CD14-positive monocyte (primary cell): Measurements from ENCODE around the gene CYP2C18. TPM values are rescaled to one million over a fixed set of nuclear protein-coding genes. Genes with fewer than 3 reads are reported as not detected.
A peak's percentile ranks its signal among the peaks of the same experiment; 100 is the strongest.
"Not testable (repeated sequence)": the region's sequence is repeated elsewhere in the genome, so short reads cannot be mapped to it uniquely, and the experiment has no call there.

Experiments used
- DNase-seq, 3 donors: peaks; one replicate each; pipeline ENCODE4 v3.0.0-alpha.2; 2011 to 2022
- H2AFZ ChIP-seq: 2 replicates; pipeline ENCODE4 v1.6.0; 2012; ENCODE audit warnings: mild to moderate bottlenecking, low read depth, low read length, inconsistent platforms; ENCODE audit not compliant: insufficient read depth, poor library complexity, severe bottlenecking
- H3K27ac ChIP-seq, 2 donors: 1 replicate in 1 of 2; 2 replicates in 1 of 2; pipeline ENCODE4 v1.5.1; 2012 to 2013; ENCODE audit warnings: low read length in 2 of 2, control low read depth in 1 of 2, inconsistent platforms in 1 of 2, low read depth in 1 of 2, mild to moderate bottlenecking in 1 of 2
- H3K27me3 ChIP-seq, 2 donors: one replicate each; pipeline versions ENCODE4 v1.6.0 to v1.6.1; 2011 to 2013; ENCODE audit warnings: low read length in 2 of 2; ENCODE audit not compliant: control insufficient read depth in 2 of 2, insufficient read depth in 2 of 2
- H3K36me3 ChIP-seq, 2 donors: replicated peaks in 1 of 2; 1 replicate in 1 of 2; 2 replicates in 1 of 2; pipeline versions ENCODE4 v1.5.1 to v1.6.1; 2012 to 2013; ENCODE audit warnings: low read length in 2 of 2, control low read depth in 1 of 2, inconsistent platforms in 1 of 2, mild to moderate bottlenecking in 1 of 2; ENCODE audit not compliant: insufficient read depth in 2 of 2, control insufficient read depth in 1 of 2
- H3K4me1 ChIP-seq, 2 donors: 1 replicate in 1 of 2; 2 replicates in 1 of 2; pipeline versions ENCODE4 v1.5.1 to v1.6.1; 2012 to 2013; ENCODE audit warnings: low read length in 2 of 2, control low read depth in 1 of 2, inconsistent platforms in 1 of 2, mild to moderate bottlenecking in 1 of 2, moderate library complexity in 1 of 2; ENCODE audit not compliant: insufficient read depth in 2 of 2, control insufficient read depth in 1 of 2
- H3K4me2 ChIP-seq: replicated peaks from 2 replicates; pipeline ENCODE3; 2012; ENCODE audit warnings: low read length, moderate library complexity, mild to moderate bottlenecking; ENCODE audit not compliant: poor library complexity, severe bottlenecking; ENCODE audit errors: extremely low read depth
- H3K4me3 ChIP-seq, 3 experiments: fragments of 200-600 bp in 1 of 3; sonication (generic) in 1 of 3; replicated peaks in 1 of 3; 1 replicate in 2 of 3; 2 replicates in 1 of 3; pipeline ENCODE4 v1.5.1; 2011 to 2013; ENCODE audit warnings: low read length in 3 of 3, mild to moderate bottlenecking in 3 of 3, control low read depth in 2 of 3, low read depth in 2 of 3, inconsistent platforms in 1 of 3, moderate library complexity in 1 of 3
- H3K79me2 ChIP-seq: 2 replicates; pipeline ENCODE4 v1.6.0; 2012; ENCODE audit warnings: mild to moderate bottlenecking, control low read depth, inconsistent platforms, low read length, moderate library complexity; ENCODE audit not compliant: insufficient read depth
- H3K9ac ChIP-seq: 2 replicates; pipeline ENCODE4 v1.6.0; 2017; ENCODE audit warnings: low read length, mild to moderate bottlenecking; ENCODE audit not compliant: insufficient read depth, poor library complexity, severe bottlenecking
- H3K9me3 ChIP-seq, 2 donors: replicated peaks in 1 of 2; 1 replicate in 1 of 2; 2 replicates in 1 of 2; pipeline versions ENCODE4 v1.5.1 to v1.6.1; 2012 to 2013; ENCODE audit warnings: low read length in 2 of 2, control low read depth in 1 of 2; ENCODE audit not compliant: control insufficient read depth in 1 of 2, insufficient read depth in 1 of 2
- H4K20me1 ChIP-seq: 2 replicates; pipeline ENCODE4 v1.6.0; 2012; ENCODE audit warnings: mild to moderate bottlenecking, low read length, control low read depth, moderate library complexity; ENCODE audit not compliant: insufficient read depth
- H3K27ac Mint-ChIP-seq, 7 donors: one replicate each; pipeline ENCODE4 v1.8.0; 2020; ENCODE audit warnings: mild to moderate bottlenecking in 7 of 7, mixed read lengths in 7 of 7, moderate library complexity in 6 of 7, inconsistent platforms in 2 of 7
- H3K27me3 Mint-ChIP-seq, 3 donors: one replicate each; pipeline ENCODE4 v1.8.0; 2021 to 2022; ENCODE audit warnings: low read depth in 3 of 3, mild to moderate bottlenecking in 3 of 3, mixed read lengths in 3 of 3, moderate library complexity in 3 of 3, inconsistent platforms in 1 of 3
- H3K36me3 Mint-ChIP-seq, 2 donors: one replicate each; pipeline ENCODE4 v1.8.0; 2020; ENCODE audit warnings: mixed read lengths in 2 of 2, inconsistent platforms in 1 of 2, mild to moderate bottlenecking in 1 of 2
- H3K4me1 Mint-ChIP-seq: one replicate; pipeline ENCODE4 v1.8.0; 2020; ENCODE audit warnings: mild to moderate bottlenecking, mixed read lengths
- H3K4me3 Mint-ChIP-seq, 2 donors: one replicate each; pipeline ENCODE4 v1.8.0; 2020; ENCODE audit warnings: mild to moderate bottlenecking in 2 of 2, mixed read lengths in 2 of 2, moderate library complexity in 1 of 2
- H3K9me3 Mint-ChIP-seq, 7 donors: one replicate each; pipeline ENCODE4 v1.8.0; 2020 to 2022; ENCODE audit warnings: mixed read lengths in 7 of 7, mild to moderate bottlenecking in 6 of 7, moderate library complexity in 6 of 7, inconsistent platforms in 2 of 7
- CTCF ChIP-seq: fragments of 200-600 bp; IDR thresholded peaks from one replicate; pipeline ENCODE4 v1.8.0; 2022; ENCODE audit warnings: antibody characterized with exemption, mild to moderate bottlenecking
- WGBS: methylation state at CpG from one replicate; pipeline ENCODE4 v1.1.5; 2013; ENCODE audit warnings: missing lambda C conversion rate; ENCODE audit not compliant: insufficient coverage; 5-methylcytosine and 5-hydroxymethylcytosine counted together
- intact Hi-C, 2 donors: fragments of 100-400 bp; cut with micrococcal nuclease; formaldehyde crosslinking; loops; one replicate each; pipeline versions ENCODE4 v1.15.0 to v1.15.1; 2023
- polyA minus RNA-seq: library from RNA; depleted of rRNA, polyadenylated mRNA; stranded (reverse); fragments of >200 nt; gene quantifications from 2 replicates; pipeline ENCODE4 v1.2.3, GENCODE V29; 2012
- polyA plus RNA-seq, 3 donors: library from polyadenylated mRNA; depleted of rRNA in 1 of 3; unstranded in 2 of 3; stranded (reverse) in 1 of 3; fragments of 300-500 nt in 2 of 3; fragments of >200 nt in 1 of 3; fragmentation: Illumina TruSeq in 2 of 3; gene quantifications; 1 replicate in 2 of 3; 2 replicates in 1 of 3; pipeline ENCODE4 v1.2.3, GENCODE V29; 2012 to 2021
- total RNA-seq, 12 experiments: library from RNA in 1 of 12; stranded (reverse) in 1 of 12; fragments of 120-200 nt in 1 of 12; gene quantifications; one replicate each; pipeline ENCODE4 v1.2.4 and lab custom pipeline; 2013 to 2026; ENCODE audit warnings: mixed read lengths in 6 of 12, inconsistent platforms in 1 of 12

The CYP2C18 gene
- not detected for total RNA-seq (2013)
- polyA plus RNA-seq (not detected), polyA minus RNA-seq (not detected in 2 replicates), total RNA-seq (lab: John Stamatoyannopoulos, UW) (0 to 0.58 (median 0.04) reads per million in 11 experiments)

GRCh38 chr10:94683214-94684054 is at the start of gene CYP2C18:
TSS of gene CYP2C18 (plus strand) at chr10:94683729. CDS start at chr10:94683820, 91 bp downstream.
- intact Hi-C loops: no loop called here
- no peaks in the 10 kb centered on the region for H3K36me3 Mint-ChIP-seq
- TF ChIP-seq CTCF: no peak
- peaks cover 0 to 7% (median 0%) of the 10 kb centered on the region in 7 donors for H3K9me3 Mint-ChIP-seq
- peak within 1 kb of the TSS in 1 of 7 donors; percentile 54 for H3K27ac Mint-ChIP-seq
- DNase-seq: no peak
- no peaks in the 10 kb centered on the region for H3K79me2 ChIP-seq
- no peaks in the 10 kb centered on the region for H3K27me3 ChIP-seq
- H3K4me1 Mint-ChIP-seq: no peaks in the 10 kb centered on the region
- H3K9me3 ChIP-seq: no peaks in the 10 kb centered on the region
- no peaks in the 10 kb centered on the region for H4K20me1 ChIP-seq
- H3K36me3 ChIP-seq: no peaks in the 10 kb centered on the region
- H3K4me3 Mint-ChIP-seq: no peak within 1 kb of the TSS
- 98% methylated on average over 4 of the region's 10 CpGs for WGBS
- no peak within 1 kb of the TSS for H3K27ac ChIP-seq
- H3K4me1 ChIP-seq: no peaks in the 10 kb centered on the region
- H3K27me3 Mint-ChIP-seq: no peaks in the 10 kb centered on the region
- H3K4me3 ChIP-seq: no peak within 1 kb of the TSS
- H2AFZ ChIP-seq: no peak within 1 kb of the TSS
- no peak within 1 kb of the TSS for H3K4me2 ChIP-seq
- no peak within 1 kb of the TSS for H3K9ac ChIP-seq

GRCh38 chr10:94638097-94638496 is 45.4 kb upstream of the CYP2C18 start:
- H2AFZ ChIP-seq, H3K27ac Mint-ChIP-seq, H3K27me3 Mint-ChIP-seq, H3K4me2 ChIP-seq, DNase-seq, intact Hi-C loops, H3K36me3 ChIP-seq, H3K4me1 ChIP-seq, H3K4me1 Mint-ChIP-seq, H3K4me3 Mint-ChIP-seq, H3K4me3 ChIP-seq, H3K79me2 ChIP-seq, H3K27ac ChIP-seq, H4K20me1 ChIP-seq, H3K36me3 Mint-ChIP-seq, H3K9ac ChIP-seq, H3K27me3 ChIP-seq: not testable (repeated sequence)
- 92% methylated on average over 4 of the region's 4 CpGs for WGBS
- peaks cover 21 to 33% (median 26%) of the 10 kb centered on the region in 7 donors for H3K9me3 Mint-ChIP-seq
- peaks cover 6 to 24% of the 10 kb centered on the region in 2 donors for H3K9me3 ChIP-seq
